H1 (cell line): Measurements from ENCODE around the gene TFB1M. TPM values are rescaled to one million over a fixed set of nuclear protein-coding genes. Genes with fewer than 3 reads are reported as not detected.

ENCODE experiments used
- FOSL1 ChIP-seq: IDR thresholded peaks from 2 replicates; pipeline ENCODE4 v1.6.1; 2011; ENCODE audit warnings: mild to moderate bottlenecking, low read depth, low read length, moderate library complexity; ENCODE audit not compliant: insufficient read depth
- PHF8 ChIP-seq: fragments of 200-600 bp; sonication (generic); conservative IDR thresholded peaks from 2 replicates; pipeline ENCODE4 v1.7.1; 2012; ENCODE audit warnings: low read depth, mild to moderate bottlenecking, inconsistent platforms, low read length, moderate library complexity
- RBBP5 ChIP-seq: IDR thresholded peaks from 2 replicates; pipeline ENCODE4 v1.7.1; 2012; ENCODE audit warnings: low read depth, mild to moderate bottlenecking, inconsistent platforms, low read length, moderate library complexity, borderline replicate concordance
- SIN3A ChIP-seq, 2 experiments: IDR thresholded peaks in 1 of 2; conservative IDR thresholded peaks in 1 of 2; 2 replicates each; pipeline ENCODE4 v1.6.1; 2011 to 2012; ENCODE audit warnings: low read length in 2 of 2, improper control_type of control experiment in 1 of 2, low read depth in 1 of 2, mild to moderate bottlenecking in 1 of 2
- SP1 ChIP-seq: IDR thresholded peaks from 2 replicates; pipeline ENCODE4 v1.6.1; 2011; ENCODE audit warnings: low read depth, low read length
- SP2 ChIP-seq: IDR thresholded peaks from 2 replicates; pipeline ENCODE4 v1.6.1; 2012; ENCODE audit warnings: mild to moderate bottlenecking, low read length, inconsistent platforms
- TAF1 ChIP-seq: IDR thresholded peaks from 2 replicates; pipeline ENCODE4 v1.6.1; 2011; ENCODE audit warnings: mild to moderate bottlenecking, low read depth, low read length
- YY1 ChIP-seq: IDR thresholded peaks from 2 replicates; pipeline ENCODE4 v1.6.1; 2011; ENCODE audit warnings: low read depth, mild to moderate bottlenecking, low read length
- ZNF274 ChIP-seq: IDR thresholded peaks from 2 replicates; pipeline ENCODE4 v1.7.0; 2012; ENCODE audit warnings: low read length, borderline replicate concordance; ENCODE audit errors: extremely low read depth
- polyA plus RNA-seq, 7 experiments: library from polyadenylated mRNA; depleted of rRNA in 3 of 7; stranded (reverse) in 5 of 7; unstranded in 2 of 7; fragments of >200 nt in 5 of 7; fragments of 200-250 nt in 2 of 7; gene quantifications; 1 replicate in 5 of 7; 2 replicates in 1 of 7; 4 replicates in 1 of 7; pipeline versions ENCODE4 v1.2.1 to v1.2.3, GENCODE V29; 2011 to 2013; ENCODE audit warnings: missing spikeins in 2 of 7, mixed read lengths in 2 of 7
- total RNA-seq: library from RNA; stranded (reverse); fragmentation: NEBNext Ultra II Directional; extraction: Animal tissue kit (Norgen Biotek cat#: 25700); gene quantifications from 2 replicates; pipeline ENCODE4 v1.2.1, GENCODE V29; 2021

Gene TFB1M
- total and polyA plus RNA-seq, 2 of the 8 experiments (the other 6 are each of a cell fraction or from before 2014, with no cell fraction given): 28.2 to 49.4 TPM

- TF ChIP-seq SP1: no peak
- no peak for TF ChIP-seq SP2
- TF ChIP-seq TAF1: no peak
- no peak for TF ChIP-seq FOSL1
- no peak for TF ChIP-seq RBBP5
- TF ChIP-seq SIN3A (conservative IDR thresholded peaks at IDR 0.05 in 1 of 2, IDR thresholded peaks at IDR 0.05 in 1 of 2; ENCODE audit: low read depth in 1 of 2, low read length in 2 of 2): no peak
- no peak for TF ChIP-seq YY1
- TF ChIP-seq PHF8: no peak
- TF ChIP-seq ZNF274: no peak
These were observed 41.7 kb downstream of the TFB1M start (continued) for GRCh38 chr6:155272353-155273232.
